ENCODE measurements around the gene TIPIN. TPM values are rescaled to one million over a fixed set of nuclear protein-coding genes. Genes with fewer than 3 reads are reported as not detected.
A peak's percentile ranks its signal among the peaks of the same experiment; 100 is the strongest.

The TIPIN gene
- total RNA-seq, 1 experiment from 2014 or later = 22.2 TPM

- TF ChIP-seq, protein P1, sequence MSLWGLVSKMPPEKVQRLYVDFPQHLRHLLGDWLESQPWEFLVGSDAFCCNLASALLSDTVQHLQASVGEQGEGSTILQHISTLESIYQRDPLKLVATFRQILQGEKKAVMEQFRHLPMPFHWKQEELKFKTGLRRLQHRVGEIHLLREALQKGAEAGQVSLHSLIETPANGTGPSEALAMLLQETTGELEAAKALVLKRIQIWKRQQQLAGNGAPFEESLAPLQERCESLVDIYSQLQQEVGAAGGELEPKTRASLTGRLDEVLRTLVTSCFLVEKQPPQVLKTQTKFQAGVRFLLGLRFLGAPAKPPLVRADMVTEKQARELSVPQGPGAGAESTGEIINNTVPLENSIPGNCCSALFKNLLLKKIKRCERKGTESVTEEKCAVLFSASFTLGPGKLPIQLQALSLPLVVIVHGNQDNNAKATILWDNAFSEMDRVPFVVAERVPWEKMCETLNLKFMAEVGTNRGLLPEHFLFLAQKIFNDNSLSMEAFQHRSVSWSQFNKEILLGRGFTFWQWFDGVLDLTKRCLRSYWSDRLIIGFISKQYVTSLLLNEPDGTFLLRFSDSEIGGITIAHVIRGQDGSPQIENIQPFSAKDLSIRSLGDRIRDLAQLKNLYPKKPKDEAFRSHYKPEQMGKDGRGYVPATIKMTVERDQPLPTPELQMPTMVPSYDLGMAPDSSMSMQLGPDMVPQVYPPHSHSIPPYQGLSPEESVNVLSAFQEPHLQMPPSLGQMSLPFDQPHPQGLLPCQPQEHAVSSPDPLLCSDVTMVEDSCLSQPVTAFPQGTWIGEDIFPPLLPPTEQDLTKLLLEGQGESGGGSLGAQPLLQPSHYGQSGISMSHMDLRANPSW (CRISPR knock-in tag; conservative IDR thresholded peaks at IDR 0.05; ENCODE audit: low read depth) = no peak
- TF ChIP-seq, protein P2, sequence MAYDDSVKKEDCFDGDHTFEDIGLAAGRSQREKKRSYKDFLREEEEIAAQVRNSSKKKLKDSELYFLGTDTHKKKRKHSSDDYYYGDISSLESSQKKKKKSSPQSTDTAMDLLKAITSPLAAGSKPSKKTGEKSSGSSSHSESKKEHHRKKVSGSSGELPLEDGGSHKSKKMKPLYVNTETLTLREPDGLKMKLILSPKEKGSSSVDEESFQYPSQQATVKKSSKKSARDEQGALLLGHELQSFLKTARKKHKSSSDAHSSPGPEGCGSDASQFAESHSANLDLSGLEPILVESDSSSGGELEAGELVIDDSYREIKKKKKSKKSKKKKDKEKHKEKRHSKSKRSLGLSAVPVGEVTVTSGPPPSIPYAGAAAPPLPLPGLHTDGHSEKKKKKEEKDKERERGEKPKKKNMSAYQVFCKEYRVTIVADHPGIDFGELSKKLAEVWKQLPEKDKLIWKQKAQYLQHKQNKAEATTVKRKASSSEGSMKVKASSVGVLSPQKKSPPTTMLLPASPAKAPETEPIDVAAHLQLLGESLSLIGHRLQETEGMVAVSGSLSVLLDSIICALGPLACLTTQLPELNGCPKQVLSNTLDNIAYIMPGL (CRISPR knock-in tag; IDR thresholded peaks at IDR 0.05) = no peak
- no peak for TF ChIP-seq CBFB (CRISPR knock-in tag; IDR thresholded peaks at IDR 0.05; ENCODE audit: low read depth)
- no peak for TF ChIP-seq ZNF416 (CRISPR knock-in tag; IDR thresholded peaks at IDR 0.05)
- peak; percentile 62 for TF ChIP-seq SMAD3 (CRISPR knock-in tag; IDR thresholded peaks at IDR 0.05; ENCODE audit: borderline replicate concordance)
- TF ChIP-seq E2F5 (CRISPR knock-in tag; IDR thresholded peaks at IDR 0.05) = peak; percentile 99
- TF ChIP-seq NR3C1 (CRISPR knock-in tag; conservative IDR thresholded peaks at IDR 0.05; ENCODE audit: low read depth) = no peak
- no peak for TF ChIP-seq ZNF396 (CRISPR knock-in tag; IDR thresholded peaks at IDR 0.05; ENCODE audit: borderline replicate concordance)
- no peak for TF ChIP-seq MXD4 (CRISPR knock-in tag; IDR thresholded peaks at IDR 0.05; ENCODE audit: borderline replicate concordance)
- TF ChIP-seq ATF6 (CRISPR knock-in tag; IDR thresholded peaks at IDR 0.05) = no peak
- no peak for TF ChIP-seq ZNF317 (CRISPR knock-in tag; IDR thresholded peaks at IDR 0.05; ENCODE audit: borderline replicate concordance, low read depth)
- TF ChIP-seq NR2C2 (CRISPR knock-in tag; IDR thresholded peaks at IDR 0.05) = no peak
- TF ChIP-seq TCF7 (CRISPR knock-in tag; IDR thresholded peaks at IDR 0.05; ENCODE audit: low read depth) = peak; percentile 79; the same call in 1 of the 2 replicates
- no peak for TF ChIP-seq RELA (CRISPR knock-in tag; IDR thresholded peaks at IDR 0.05; ENCODE audit: borderline replicate concordance)
- TF ChIP-seq, protein P3, sequence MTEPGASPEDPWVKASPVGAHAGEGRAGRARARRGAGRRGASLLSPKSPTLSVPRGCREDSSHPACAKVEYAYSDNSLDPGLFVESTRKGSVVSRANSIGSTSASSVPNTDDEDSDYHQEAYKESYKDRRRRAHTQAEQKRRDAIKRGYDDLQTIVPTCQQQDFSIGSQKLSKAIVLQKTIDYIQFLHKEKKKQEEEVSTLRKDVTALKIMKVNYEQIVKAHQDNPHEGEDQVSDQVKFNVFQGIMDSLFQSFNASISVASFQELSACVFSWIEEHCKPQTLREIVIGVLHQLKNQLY (CRISPR knock-in tag; IDR thresholded peaks at IDR 0.05) = no peak
- peak; percentile 92 for TF ChIP-seq TEAD1 (CRISPR knock-in tag; IDR thresholded peaks at IDR 0.05)
- peak; percentile 88 for TF ChIP-seq E2F4 (CRISPR knock-in tag; IDR thresholded peaks at IDR 0.05; ENCODE audit: borderline replicate concordance, low read depth)
- TF ChIP-seq GRHL2 (CRISPR knock-in tag; IDR thresholded peaks at IDR 0.05; ENCODE audit: insufficient replicate concordance, severe bottlenecking) = no peak
- peak; percentile 88; the same call in 1 of the 2 replicates for TF ChIP-seq ARID4B (CRISPR knock-in tag; IDR thresholded peaks at IDR 0.05; ENCODE audit: borderline replicate concordance)
- 0 out of 2 replicates have a peak, but pooled peaks have one; percentile 46 for TF ChIP-seq FOXK1 (CRISPR knock-in tag; IDR thresholded peaks at IDR 0.05)
- no peak for TF ChIP-seq ZNF138 (CRISPR knock-in tag; conservative IDR thresholded peaks at IDR 0.05)
- TF ChIP-seq SOX15 (CRISPR knock-in tag; IDR thresholded peaks at IDR 0.05) = no peak
- TF ChIP-seq, protein P4, sequence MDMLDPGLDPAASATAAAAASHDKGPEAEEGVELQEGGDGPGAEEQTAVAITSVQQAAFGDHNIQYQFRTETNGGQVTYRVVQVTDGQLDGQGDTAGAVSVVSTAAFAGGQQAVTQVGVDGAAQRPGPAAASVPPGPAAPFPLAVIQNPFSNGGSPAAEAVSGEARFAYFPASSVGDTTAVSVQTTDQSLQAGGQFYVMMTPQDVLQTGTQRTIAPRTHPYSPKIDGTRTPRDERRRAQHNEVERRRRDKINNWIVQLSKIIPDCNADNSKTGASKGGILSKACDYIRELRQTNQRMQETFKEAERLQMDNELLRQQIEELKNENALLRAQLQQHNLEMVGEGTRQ (CRISPR knock-in tag; IDR thresholded peaks at IDR 0.05) = no peak
Measured at GRCh38 chr15:66356359-66357236, at the start of gene TIPIN (continued).
